ENCODE data around the gene LRRK1.
A peak's percentile ranks its signal among the peaks of the same experiment; 100 is the strongest.

LRRK1 gene

DNA sequence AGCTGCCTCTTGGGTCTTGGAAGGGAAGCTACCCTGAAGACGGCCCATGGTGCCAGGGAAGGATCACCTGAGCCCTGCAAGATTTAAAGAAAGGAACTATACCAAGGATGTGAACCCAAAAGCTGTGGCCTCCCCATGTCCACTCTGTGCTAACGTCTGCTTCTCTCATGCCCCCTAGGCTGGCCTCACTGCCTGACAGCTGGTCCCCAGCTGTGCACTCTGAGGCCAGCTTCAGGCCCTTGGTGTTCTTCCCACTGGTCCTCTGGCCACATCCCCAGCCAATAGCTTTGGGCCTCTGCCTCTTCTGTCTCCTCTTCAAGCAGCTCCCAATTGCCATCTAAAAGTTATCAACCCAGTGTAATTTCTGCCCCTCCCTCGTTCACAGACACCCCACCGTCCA is 5.2 kb upstream of the LRRK1 start:
- DNase-seq = no peak

DNA sequence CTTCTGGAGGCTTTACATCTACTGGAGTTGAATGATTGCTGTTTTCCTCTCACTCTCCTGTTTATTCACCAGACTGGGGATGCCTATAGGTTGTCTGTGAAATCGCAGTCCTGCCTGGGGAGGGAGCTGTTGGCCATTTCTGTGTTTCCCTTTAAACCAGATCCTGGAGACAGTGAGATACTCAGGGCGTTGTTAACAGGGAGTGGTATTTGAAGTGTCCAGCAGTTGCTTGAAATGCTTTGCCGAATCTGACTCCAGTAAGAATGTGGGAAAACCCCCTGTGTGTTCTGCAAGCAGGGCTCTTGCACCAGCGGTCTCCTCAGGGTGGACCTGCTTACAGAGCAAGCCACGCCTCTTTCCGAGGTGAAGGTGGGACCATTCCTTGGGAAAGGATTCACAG is 4.3 kb upstream of the LRRK1 start:
- DNase-seq = no peak

DNA sequence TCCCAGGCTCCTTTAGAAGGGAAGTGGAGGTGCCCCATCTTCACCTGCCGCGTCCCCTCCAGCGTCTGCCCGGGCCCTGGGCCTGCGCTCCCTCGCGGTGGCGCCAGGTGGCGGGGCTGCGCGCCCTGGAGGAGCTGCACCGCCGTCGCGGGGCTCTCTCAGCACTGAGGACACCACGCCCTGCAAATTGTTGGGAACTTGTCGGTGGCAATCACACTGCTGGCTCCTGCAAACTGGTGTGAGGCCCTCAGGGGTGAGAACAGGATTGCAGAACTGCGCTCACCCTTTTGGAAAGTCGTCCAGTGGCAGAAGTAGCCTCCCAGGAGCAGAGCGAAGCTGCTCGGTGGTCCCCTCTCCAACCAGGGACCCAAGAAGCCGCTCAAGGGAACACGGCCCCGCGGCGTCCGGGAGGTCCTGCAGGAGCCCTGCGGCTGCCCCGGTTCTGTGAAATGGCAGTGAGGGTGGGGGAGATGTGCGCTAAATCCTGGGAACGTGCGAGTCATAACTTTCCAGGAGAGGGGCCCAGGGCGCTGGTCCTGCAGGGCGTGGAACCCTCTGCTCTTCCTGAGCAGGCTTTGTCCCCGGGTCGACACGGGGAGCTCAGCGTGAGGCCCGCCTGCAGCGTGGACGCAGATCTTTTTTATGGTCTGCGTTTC is 995 bp upstream of the LRRK1 start:
- DNase-seq = peak; percentile 86

DNA sequence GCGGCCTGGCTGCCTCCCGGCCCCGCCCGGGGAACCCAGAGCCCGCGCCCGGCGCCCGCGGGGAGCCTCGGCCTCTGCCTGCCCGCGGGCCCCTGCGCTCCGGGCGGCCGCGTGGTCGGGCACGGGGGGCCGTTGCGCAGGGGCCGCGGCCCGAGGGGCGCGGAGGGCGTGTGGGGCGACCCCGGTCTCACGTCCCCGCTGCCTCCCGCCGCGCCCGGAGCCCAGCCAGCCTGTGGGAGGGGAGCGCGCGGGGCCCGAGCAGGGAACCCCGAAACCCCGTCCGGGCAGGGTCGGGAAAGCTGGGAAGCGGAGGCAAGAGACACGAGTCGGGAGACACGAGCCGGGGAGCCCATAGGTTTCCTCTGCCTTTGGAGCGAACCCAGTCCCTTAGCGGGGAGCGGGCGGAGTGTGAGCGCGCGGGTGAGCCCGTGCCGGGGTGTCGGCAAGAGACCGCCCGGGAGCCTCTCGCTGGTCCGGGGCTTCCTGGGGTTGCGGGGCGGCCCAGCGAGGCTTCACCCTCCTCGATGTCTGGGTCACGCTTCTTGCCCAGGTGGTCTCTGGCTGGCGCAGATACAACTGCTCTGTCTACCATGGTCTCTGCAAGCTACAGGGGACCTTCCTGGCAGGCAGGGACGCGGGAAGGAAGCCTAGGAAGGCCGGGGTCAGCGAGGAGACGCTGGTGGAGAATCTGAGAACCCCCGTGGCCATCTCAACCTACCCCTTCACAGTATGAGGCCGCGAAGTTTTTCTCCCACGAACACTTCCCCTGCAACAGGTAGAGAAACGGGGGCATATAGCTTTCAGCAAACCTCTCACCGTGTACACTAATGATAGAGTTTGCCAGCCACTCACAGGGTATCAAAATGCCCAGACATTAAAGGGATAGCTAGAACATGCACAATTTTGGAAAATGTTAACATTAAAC is 586 bp downstream of the LRRK1 start:
- DNase-seq = peak; percentile 42

DNA sequence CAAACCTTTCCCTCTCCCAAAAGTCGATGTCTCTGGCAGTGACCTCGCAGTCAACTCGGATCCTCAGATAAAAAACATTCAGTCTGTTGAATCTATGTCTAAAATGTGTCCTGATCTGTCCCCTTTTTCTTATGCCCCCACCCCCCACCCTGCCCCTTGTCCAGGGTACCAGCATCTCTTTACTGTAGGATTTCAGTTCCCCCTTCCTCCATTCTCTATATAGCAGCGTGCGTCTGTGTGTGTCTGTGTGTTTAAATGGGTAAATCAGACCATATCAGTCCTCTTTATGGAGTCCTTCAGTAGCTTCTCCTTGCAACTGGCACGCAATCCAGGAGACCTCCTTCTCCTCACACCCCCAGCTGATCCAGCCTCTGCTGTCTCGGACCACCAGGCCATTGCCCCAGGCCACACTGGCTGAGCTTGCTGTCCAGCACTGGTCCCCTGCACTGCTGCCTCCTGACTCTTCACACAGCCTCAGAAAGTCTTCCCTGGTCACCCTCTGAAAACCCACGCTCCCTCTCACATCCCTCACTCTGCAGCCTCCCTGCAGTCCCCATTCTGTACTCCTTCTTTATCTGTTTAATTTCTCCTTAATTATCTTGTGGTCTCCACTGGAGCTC is 1.5 kb downstream of the LRRK1 start:
- DNase-seq = no peak

DNA sequence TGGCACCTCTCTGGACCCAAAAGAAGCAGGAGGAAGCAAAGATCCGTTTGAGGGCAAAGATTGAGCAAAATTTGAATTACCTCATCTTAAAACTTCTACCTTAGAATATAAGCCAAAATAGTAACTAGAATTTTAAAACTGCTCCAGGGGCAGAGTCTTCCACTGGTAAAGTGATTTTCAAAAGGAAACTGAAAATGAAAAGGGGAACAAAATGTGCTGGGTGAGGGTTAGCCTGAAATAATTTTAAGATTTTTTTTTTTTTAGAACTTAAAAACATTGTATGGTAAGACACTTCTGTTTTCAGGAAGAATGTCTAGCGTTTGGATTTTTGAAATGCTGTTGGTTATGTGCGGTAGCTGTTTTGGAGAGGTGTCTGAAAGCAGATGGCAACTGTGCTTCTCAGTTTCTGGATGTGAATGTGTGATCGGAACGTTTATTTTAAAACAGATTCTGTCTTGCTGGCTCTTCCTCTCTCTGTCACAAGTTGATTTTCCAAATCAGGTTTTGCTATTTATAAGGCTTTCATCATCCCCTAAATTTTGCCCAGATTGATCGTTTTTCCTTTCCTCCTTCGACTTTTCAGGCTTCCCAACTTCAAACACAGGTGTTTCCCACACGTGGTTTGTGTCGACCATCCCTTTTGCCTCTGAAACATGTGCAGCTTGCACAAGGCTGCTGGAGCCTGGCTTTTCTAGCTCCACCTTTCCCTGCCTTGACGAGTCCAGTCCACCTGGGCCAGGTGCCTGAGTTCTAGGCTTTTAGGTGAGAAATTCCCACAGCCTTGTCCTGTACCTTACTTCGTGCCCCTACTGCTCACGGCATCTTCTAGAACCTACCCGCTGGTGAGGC is 3.3 kb downstream of the LRRK1 start:
- no peak for DNase-seq

DNA sequence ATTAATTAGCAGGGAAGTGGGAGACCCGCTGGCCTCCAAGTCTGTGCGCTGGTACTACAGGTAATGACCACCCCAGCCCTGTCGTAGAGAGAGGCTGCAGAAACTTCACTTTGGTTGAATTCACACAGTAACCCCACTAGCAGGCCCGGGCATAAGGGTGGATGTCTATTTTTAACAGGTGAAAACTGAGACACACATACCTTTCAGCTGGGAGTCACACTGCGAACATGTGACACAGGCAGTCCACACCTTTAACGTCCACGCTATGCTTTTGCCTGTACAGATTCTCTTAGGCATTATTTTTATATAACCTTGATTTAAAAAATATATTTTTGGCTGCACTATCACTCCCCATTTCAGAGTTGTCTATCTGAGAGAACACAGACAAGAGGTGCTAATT is 3.9 kb downstream of the LRRK1 start:
- DNase-seq = no peak

DNA sequence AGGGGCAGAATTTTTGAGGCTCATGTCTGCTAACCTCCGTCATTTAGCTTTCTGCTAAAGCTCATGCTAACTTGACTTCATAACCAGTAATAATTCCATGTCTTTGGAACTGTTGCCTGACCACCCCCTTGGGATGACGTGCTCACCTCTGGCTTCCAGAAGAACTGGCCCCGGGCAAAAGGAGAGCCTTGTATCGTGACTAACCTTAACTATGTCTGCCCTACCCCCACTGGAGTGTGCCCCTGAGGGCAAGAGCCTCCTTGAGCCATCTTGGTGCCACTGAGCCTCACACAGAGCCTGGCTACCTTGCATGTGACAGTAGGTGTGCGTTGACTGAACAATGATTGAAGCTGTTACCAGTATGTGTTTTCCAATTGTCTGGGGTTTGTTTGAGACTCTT is 4.7 kb downstream of the LRRK1 start:
- DNase-seq = no peak

DNA sequence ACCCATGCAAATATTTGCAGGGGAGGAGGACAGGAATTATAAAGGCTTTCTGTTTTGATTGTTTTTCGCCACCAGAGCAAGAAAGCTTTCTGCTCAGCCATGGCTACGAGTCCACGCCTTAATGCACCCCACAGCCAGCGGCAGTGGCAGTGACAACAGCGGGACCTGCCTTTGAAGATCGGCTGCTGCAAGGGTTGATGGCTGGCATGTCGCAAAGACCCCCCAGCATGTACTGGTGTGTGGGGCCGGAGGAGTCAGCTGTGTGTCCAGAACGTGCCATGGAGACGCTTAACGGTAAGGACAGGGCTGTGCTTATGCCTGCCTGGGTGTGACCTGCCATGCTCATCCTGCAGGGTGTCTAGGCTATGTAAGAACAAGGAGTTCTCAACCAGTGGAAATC is 5.3 kb downstream of the LRRK1 start:
- DNase-seq = no peak

DNA sequence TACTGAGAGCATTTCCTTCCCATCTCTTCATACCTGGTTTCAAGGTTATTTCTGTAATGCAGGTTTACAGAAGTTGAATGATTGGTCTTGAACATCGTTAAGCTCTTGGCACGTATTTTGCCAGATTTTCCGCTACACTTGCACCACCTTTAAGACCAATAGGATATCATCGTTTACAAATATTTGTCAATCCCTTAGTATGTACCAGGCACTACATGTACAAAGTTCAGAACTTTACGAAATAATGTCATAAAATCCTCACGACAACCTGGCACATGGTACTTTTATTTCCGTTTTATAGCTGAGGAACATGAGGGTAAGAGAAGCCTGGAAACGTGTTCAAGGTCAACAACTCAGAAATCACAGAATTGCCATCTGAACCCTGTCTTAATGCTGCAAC is 6.3 kb downstream of the LRRK1 start:
- no peak for DNase-seq

DNA sequence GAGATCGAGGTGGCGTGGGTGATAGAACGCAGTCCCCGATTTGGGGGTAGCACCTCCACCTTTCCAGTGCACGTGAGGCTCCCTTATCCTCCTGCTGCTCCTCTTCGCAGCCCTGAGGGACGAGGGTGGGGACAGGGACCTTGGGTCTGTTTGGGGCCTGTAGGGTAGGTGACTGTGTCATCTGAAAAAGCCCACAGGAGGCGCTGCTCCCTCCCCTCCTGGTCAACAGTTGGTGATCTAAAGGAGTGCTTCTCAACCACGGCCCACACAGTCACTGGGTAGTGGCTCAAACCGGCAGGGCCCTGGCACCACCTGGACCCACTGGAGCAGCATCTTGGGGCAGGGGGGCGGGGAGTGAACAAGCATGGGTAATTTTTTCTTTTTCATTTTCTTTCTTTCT is 7.1 kb downstream of the LRRK1 start:
- no peak for DNase-seq

DNA sequence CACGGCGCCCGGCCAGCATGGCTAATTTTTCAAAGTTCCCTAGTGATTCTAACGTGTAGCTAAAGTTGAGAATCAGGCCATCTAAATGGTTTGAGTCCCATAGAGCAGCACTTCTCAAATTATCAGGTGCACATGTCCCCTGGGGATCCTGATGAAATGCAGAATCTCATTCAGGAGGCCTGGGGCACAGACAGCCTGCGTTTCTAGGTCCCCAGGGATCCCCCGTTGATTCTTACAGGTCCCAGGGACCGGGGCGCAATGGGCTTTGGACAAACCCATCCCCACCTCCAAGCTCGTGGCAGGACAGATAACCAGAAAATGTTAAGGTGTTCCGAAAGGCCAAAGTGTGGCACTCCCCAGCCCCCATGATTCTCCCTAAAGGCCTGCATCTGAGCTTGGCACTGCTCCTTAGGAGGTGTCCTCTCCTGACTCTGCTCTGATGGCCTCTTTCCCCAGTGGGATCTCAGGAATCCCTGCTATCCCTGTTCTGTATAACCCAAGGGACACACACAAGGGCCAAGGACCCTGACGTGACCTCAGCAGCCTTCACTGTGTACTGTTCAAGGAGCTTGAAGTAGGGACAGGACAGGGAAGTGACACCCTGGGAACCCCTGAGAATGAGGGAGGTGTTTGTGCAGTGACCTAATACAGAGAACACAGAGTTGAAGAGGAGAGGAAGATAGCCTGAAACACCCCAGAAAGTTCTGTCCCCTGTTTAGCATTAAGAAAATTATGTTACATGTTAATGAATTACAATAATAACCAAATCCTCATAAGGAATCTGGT is 8.0 kb downstream of the LRRK1 start:
- no peak for DNase-seq

DNA sequence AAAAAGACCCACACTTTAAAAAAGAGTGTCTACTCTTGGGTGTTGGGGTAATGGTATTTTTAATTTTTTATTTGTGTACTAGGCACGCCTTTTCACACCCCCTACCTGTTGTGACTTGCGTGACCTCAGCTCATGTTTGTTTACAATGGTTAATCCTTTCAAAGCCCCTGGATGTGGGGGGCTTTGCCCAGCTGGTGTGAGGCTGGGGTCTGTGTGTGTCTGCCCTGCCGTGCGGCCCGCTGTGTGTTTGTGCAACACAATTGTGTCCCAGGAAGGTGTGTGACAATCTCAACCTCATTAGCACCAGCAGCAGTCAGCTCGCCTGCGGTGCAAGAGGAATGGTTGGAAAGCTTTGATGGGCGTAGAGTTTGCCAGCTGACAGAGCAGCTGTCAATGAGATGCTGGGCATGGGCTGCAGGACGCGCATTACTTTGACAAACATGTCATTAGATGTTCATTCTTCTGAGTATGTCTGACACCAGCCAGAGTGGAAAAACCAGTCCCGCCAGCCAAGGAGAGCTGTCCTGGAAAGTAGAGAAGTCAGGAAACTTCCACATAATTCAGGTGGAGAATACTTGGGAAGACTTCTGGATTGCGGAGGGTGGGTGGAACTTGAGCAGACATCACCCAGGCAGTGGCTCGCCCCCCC is 9.6 kb downstream of the LRRK1 start:
- no peak for DNase-seq

DNA sequence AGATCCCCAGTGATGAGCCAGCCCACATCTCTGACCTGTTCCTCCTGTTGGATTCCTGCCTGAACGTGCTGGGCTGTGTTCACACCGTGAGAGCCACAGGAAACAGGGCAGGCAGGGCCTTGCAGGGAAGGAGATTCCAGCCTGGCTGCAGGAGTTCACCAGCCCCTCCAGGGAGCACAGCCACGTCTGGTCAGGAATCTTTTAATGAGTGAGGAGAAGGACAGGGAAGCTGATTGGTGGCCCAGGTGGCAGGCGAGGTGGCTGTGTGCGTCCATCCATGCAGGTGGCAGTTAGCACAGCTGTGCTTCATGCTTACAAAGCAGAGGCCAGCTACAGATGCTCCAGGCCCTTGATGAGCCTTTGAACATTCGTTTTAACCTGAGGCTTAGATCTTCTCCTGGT is 10.5 kb downstream of the LRRK1 start:
- DNase-seq = no peak

DNA sequence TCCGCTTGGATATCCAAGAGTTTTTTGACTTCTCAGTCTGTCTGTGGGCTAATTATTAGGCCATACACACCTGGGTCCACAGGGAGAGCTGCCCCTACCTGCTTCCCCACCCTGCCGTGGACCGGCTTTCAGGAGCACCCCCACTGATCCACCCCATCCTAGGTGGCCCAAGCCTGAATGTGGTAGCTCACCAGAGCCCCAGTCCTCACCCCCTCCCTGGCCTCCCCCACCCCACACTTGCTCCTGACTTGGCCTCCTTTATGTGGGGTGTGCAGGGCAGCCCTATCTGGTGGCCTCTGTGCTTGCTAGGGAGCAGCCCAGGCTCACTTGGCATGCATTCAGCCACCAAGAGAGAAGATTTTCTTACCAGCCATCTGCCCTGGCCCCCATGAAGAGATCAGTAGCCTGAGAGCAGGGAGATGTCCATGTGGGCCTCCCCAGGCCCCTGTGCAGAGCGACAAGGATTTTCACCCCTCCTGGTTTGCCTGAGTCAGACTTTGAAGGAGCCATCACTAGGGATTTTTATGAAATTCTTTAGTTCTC is 11.2 kb downstream of the LRRK1 start:
- no peak for DNase-seq

DNA sequence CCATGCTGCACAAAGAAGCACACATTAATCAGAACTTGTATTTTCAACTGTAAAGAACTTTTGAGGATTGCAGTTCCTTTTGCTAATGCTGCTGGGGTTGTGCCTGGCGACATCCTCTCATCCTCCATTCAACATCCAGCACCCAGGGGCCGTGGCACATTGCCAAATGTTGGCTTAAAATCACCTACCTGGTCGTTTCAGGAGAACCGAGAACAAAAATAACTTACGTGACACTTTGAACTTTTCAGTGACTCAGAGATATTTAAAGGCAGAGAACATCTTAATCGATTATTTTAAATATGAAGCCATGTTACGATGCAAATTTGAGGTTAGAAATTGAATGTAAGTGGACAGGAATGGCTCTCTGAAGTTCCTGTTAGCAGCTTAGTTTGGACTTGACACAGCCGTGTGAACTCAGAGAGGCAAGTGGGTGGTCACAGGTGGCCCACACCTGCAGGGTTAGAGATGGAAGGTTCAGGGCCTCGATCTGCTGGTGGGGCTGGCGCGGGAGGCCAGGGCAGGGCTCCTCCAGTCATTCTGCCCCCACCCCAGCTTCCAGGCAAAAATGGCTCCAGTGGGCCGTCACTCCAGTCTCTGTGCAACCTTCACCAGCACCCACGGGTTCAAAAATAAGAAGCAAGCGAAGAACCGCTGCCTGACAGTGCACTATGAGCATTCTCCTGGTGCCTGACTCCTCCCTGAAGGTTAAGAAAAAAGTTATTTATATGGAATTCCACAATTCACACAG is 12.2 kb downstream of the LRRK1 start:
- DNase-seq = no peak

DNA sequence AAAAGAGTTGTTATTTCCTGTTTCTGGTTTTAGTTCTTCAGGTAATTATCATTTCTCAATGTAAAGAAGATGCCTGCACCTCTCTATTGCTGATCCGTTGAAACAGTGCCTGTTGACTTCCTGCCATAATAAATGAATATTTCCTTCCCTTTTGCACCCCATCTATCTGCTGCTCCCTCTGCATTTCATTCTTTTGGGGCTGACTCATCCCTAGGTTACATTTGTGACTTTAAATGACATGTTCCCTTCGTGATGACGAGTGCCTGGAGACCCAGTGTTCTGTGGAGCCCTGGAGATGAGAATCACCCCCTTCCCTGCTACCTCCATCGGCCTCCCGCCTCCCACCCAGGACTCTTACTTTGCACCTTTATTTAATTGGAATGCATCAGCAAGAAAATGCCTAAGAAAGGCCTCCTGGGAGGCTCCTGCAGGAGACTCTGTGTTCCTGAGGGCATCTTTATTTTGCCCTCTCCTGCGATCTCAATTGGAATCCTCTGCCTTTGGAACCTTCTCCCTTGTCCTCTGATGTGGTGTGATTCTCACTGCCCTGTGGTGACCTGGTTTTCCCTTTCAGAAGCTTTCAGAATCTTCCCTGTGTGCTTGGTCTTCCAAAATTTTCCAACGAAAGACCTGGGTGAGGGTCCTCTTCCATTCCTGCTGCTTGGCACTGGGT is 13.7 kb downstream of the LRRK1 start:
- no peak for DNase-seq

DNA sequence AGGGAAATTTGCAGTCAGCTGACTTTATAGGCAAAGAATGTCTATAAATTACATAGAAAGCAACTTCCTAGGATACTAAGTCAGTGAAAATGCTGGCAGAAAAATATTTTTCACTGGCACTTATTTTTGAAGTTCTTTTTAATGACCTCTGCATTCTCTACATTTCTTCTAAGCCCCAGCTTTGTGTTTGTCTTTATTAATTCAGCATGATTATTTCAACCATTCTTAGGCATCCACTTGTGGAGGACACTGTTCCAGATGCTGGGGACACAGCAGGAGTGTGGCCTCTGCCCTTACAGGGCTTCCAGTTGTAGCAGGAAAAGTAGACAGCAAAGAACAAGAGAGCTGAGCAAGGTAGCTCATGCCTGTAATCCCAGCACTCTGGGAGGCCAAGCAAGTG is 15.0 kb downstream of the LRRK1 start:
- no peak for DNase-seq

DNA sequence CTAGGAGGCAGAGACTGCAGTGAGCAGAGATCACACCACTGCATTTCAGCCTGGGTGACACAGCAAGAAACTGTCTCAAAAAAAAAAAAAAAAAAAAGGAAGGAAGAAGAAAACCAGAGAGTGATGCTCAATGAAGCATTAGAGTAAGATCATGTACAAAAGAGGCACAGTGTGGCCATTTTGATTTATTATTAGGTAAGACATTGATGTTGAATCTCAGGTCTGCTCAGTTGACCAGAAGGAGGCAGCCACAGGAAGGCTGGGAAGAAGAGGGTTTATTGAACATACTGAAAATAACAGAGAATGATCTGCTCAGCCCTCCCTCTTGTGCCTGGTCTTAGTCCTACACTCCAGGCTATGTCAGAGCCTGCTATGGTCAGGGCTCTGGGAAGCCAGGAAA is 15.6 kb downstream of the LRRK1 start:
- DNase-seq = no peak

DNA sequence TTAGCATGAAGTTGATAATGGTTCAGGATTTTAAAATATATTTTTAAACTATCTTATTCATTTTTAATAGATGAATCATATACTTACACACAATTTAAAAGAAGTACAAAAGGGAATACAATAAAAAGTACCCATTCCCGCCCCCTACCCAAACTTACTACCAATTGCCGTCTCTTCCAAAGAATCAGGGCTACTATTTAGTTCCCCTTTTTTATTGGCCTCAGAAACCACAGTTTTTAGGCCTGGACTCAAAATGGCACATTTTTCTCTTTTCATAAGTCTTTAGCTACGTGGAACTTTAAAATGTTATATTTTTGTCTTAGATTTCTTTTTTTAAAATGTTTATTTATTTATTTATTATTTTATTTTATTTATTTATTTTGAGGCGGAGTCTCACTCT is 18.0 kb downstream of the LRRK1 start:
- DNase-seq = no peak
